Measurements from ENCODE around the gene HOMER3. TPM values are rescaled to one million over a fixed set of nuclear protein-coding genes. Genes with fewer than 3 reads are reported as not detected.

The HOMER3 gene
- total and polyA plus RNA-seq, 10 of the 15 experiments (the other 5 are each of a cell fraction or from before 2014, with no cell fraction given) = 0.18 to 10.6 (median 0.50) TPM; not detected in 2

- TF ChIP-seq MLLT1 (IDR thresholded peaks at IDR 0.05) = no peak
- TF ChIP-seq PAX5 (IDR thresholded peaks at IDR 0.05; ENCODE audit: borderline replicate concordance, low read depth, low read length) = no peak
- no peak for TF ChIP-seq JUNB (IDR thresholded peaks at IDR 0.05)
- TF ChIP-seq MTA2 (IDR thresholded peaks at IDR 0.05; ENCODE audit: low read depth) = no peak
- TF ChIP-seq DPF2 (IDR thresholded peaks at IDR 0.05) = peak; percentile 79; the same call in 1 of the 2 replicates
- TF ChIP-seq CTCF (IDR thresholded peaks at IDR 0.05 in 2 of 3, conservative IDR thresholded peaks at IDR 0.05 in 1 of 3; ENCODE audit: control insufficient read depth in 2 of 3, extremely low read depth in 1 of 3, insufficient read depth in 1 of 3, low read depth in 3 of 3, low read length in 3 of 3) = no peak
- TF ChIP-seq RCOR1 (conservative IDR thresholded peaks at IDR 0.05; ENCODE audit: low read depth, low read length) = no peak
- TF ChIP-seq NRF1 (conservative IDR thresholded peaks at IDR 0.05; ENCODE audit: low read depth, low read length) = no peak; the same call in 1 of the 2 replicates
- peak; percentile 94 for TF ChIP-seq POLR2AphosphoS2 (IDR thresholded peaks at IDR 0.05; ENCODE audit: low read depth, low read length)
- TF ChIP-seq SREBF1 (IDR thresholded peaks at IDR 0.05; ENCODE audit: low read length) = peak; percentile 88; the same call in 1 of the 2 replicates
- no peak for TF ChIP-seq ZBTB4 (CRISPR knock-in tag; IDR thresholded peaks at IDR 0.05)
- TF ChIP-seq RFX5 (IDR thresholded peaks at IDR 0.05; ENCODE audit: low read depth, low read length) = no peak
- peak; percentile 95 for TF ChIP-seq SP1 (IDR thresholded peaks at IDR 0.05; ENCODE audit: low read depth, low read length)
- TF ChIP-seq, protein P1, sequence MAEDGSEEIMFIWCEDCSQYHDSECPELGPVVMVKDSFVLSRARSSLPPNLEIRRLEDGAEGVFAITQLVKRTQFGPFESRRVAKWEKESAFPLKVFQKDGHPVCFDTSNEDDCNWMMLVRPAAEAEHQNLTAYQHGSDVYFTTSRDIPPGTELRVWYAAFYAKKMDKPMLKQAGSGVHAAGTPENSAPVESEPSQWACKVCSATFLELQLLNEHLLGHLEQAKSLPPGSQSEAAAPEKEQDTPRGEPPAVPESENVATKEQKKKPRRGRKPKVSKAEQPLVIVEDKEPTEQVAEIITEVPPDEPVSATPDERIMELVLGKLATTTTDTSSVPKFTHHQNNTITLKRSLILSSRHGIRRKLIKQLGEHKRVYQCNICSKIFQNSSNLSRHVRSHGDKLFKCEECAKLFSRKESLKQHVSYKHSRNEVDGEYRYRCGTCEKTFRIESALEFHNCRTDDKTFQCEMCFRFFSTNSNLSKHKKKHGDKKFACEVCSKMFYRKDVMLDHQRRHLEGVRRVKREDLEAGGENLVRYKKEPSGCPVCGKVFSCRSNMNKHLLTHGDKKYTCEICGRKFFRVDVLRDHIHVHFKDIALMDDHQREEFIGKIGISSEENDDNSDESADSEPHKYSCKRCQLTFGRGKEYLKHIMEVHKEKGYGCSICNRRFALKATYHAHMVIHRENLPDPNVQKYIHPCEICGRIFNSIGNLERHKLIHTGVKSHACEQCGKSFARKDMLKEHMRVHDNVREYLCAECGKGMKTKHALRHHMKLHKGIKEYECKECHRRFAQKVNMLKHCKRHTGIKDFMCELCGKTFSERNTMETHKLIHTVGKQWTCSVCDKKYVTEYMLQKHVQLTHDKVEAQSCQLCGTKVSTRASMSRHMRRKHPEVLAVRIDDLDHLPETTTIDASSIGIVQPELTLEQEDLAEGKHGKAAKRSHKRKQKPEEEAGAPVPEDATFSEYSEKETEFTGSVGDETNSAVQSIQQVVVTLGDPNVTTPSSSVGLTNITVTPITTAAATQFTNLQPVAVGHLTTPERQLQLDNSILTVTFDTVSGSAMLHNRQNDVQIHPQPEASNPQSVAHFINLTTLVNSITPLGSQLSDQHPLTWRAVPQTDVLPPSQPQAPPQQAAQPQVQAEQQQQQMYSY (CRISPR knock-in tag; IDR thresholded peaks at IDR 0.05) = 0 out of 2 replicates have a peak, but pooled peaks have one; percentile 37
- TF ChIP-seq POLR2A (IDR thresholded peaks at IDR 0.05; ENCODE audit: low read depth, low read length) = peak; percentile 94
- TF ChIP-seq SMAD5 (IDR thresholded peaks at IDR 0.05; ENCODE audit: low read depth) = peak; percentile 88
- TF ChIP-seq MXI1 (IDR thresholded peaks at IDR 0.05; ENCODE audit: low read depth, low read length) = peak; percentile 99
- TF ChIP-seq ZNF24 (IDR thresholded peaks at IDR 0.05) = no peak
- peak; percentile 93 for TF ChIP-seq NFYB (IDR thresholded peaks at IDR 0.05; ENCODE audit: insufficient read depth, low read depth, low read length)
Measured at GRCh38 chr19:18919086-18919899, 21.7 kb downstream of the HOMER3 start, which contains the start of the genes COPE and DDX49 (continued).

Data from GM12878 (cell line).